Parathyroid adenoma (tissue), 2 donors: ENCODE measurements around the gene BTRC.

Experiments
- H2AFZ ChIP-seq: fragments of 300-600 bp; sonication (generic); one replicate; pipeline ENCODE4 v1.7.0; 2017; ENCODE audit warnings: antibody characterized with exemption, mild to moderate bottlenecking
- H3K27ac ChIP-seq: fragments of 300-600 bp; sonication (generic); one replicate; pipeline ENCODE4 v1.7.0; 2017
- H3K27me3 ChIP-seq: fragments of 300-600 bp; sonication (generic); one replicate; pipeline ENCODE4 v1.7.0; 2017; ENCODE audit warnings: low read length; ENCODE audit not compliant: control insufficient read depth, insufficient read depth
- H3K36me3 ChIP-seq: fragments of 300-600 bp; sonication (generic); one replicate; pipeline ENCODE4 v1.7.0; 2017; ENCODE audit warnings: low read length; ENCODE audit not compliant: control insufficient read depth, insufficient read depth
- H3K4me1 ChIP-seq: fragments of 300-600 bp; sonication (generic); one replicate; pipeline ENCODE4 v1.7.0; 2017; ENCODE audit warnings: control low read depth
- H3K4me2 ChIP-seq: fragments of 300-600 bp; sonication (generic); one replicate; pipeline ENCODE4 v1.7.0; 2017; ENCODE audit warnings: low read length
- H3K4me3 ChIP-seq: fragments of 300-600 bp; sonication (generic); one replicate; pipeline ENCODE4 v1.7.0; 2017; ENCODE audit warnings: low read depth, low read length
- H3K79me2 ChIP-seq: fragments of 300-600 bp; sonication (generic); one replicate; pipeline ENCODE4 v1.7.0; 2017; ENCODE audit warnings: control low read depth
- H3K9ac ChIP-seq: fragments of 300-600 bp; sonication (generic); one replicate; pipeline ENCODE4 v1.7.0; 2017; ENCODE audit warnings: mild to moderate bottlenecking
- H3K9me3 ChIP-seq: fragments of 300-600 bp; sonication (generic); one replicate; pipeline ENCODE4 v1.7.0; 2017; ENCODE audit warnings: low read length; ENCODE audit not compliant: control insufficient read depth
- TF ChIP-seq, protein P1 (sequence below): fragments of 300-600 bp; sonication (generic); IDR thresholded peaks from one replicate; pipeline ENCODE4 v1.7.0; 2017; ENCODE audit warnings: antibody characterized with exemption, mild to moderate bottlenecking
- donor health status: primary hyperparathyroidism.

The BTRC gene

DNA sequence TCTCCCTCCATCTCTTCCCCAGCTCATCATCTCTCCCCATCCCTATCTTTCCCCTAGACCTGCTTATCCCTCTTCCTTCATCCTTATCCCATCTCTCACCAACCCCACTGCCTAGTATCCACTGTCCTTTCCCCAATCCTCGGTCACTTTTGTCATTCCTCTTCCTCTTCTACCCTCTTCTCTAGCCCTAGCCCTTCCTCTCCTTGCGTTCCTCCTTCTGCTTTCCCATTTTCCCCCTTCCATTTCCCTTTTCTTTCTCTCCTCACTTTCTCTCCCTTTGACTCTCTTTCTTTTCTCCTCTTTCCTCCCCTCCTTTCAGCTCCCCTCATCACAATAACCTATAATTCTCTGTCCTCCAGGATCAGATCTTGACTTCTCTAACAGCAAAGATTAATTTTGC is 150.5 kb downstream of the BTRC start:
- no peak overlapping the region for H3K27ac ChIP-seq
- no peak overlapping the region for H3K9ac ChIP-seq
- H3K79me2 ChIP-seq = peaks cover 2% of the 10 kb centered on the region
- H3K9me3 ChIP-seq = no peaks in the 10 kb centered on the region
- no peak overlapping the region for H2AFZ ChIP-seq
- H3K4me1 ChIP-seq = no peaks in the 10 kb centered on the region
- no peak overlapping the region for H3K4me2 ChIP-seq
- H3K27me3 ChIP-seq = no peaks in the 10 kb centered on the region
- no peaks in the 10 kb centered on the region for H3K36me3 ChIP-seq
- TF ChIP-seq, protein P1, sequence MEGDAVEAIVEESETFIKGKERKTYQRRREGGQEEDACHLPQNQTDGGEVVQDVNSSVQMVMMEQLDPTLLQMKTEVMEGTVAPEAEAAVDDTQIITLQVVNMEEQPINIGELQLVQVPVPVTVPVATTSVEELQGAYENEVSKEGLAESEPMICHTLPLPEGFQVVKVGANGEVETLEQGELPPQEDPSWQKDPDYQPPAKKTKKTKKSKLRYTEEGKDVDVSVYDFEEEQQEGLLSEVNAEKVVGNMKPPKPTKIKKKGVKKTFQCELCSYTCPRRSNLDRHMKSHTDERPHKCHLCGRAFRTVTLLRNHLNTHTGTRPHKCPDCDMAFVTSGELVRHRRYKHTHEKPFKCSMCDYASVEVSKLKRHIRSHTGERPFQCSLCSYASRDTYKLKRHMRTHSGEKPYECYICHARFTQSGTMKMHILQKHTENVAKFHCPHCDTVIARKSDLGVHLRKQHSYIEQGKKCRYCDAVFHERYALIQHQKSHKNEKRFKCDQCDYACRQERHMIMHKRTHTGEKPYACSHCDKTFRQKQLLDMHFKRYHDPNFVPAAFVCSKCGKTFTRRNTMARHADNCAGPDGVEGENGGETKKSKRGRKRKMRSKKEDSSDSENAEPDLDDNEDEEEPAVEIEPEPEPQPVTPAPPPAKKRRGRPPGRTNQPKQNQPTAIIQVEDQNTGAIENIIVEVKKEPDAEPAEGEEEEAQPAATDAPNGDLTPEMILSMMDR = no peak
- no peak overlapping the region for H3K4me3 ChIP-seq

DNA sequence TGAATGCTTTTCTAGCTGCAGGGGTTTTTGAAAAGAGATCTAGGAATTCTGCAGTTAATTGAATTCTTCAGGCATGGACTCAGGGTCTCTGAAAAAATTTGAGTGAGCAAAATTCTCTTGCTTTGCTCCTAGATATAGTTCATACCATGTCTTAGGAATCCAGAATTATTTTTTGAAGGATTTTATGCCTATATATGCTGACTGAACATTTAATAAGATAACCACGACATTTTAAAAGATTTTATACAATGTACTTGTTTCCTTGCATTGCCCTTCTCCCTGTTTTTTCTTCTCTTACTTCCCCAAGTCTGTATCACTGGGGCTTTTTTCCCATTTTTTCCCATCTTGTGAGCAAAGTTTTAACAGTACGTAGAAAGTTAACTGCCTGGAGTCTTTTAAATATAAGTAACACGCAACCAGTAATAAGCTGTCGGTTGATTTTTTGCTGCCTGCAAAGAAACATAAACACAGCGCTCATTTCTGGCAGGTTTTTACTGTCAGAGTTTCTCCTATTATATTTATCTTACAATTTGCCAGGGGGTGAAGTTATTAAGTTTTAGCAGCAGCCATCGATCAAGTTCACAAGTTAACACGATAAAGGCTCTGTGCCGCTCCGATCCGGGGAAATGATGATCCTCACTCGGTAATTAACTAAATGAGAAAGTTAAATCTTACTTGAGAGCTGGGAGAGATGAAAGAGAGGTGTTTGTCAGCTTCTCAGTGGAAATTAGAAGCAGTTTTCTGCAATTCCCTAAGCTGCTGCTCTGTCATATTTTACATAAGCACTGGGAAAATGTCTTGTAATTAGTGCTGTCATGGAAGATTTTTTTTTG is 153.1 kb downstream of the BTRC start:
- H2AFZ ChIP-seq = no peak overlapping the region
- no peaks in the 10 kb centered on the region for H3K36me3 ChIP-seq
- H3K9ac ChIP-seq = no peak overlapping the region
- TF ChIP-seq, protein P1 = no peak
- H3K4me1 ChIP-seq = no peaks in the 10 kb centered on the region
- no peak overlapping the region for H3K27ac ChIP-seq
- H3K4me2 ChIP-seq = no peak overlapping the region
- no peaks in the 10 kb centered on the region for H3K79me2 ChIP-seq
- H3K9me3 ChIP-seq = no peaks in the 10 kb centered on the region
- no peak overlapping the region for H3K4me3 ChIP-seq
- H3K27me3 ChIP-seq = no peaks in the 10 kb centered on the region

DNA sequence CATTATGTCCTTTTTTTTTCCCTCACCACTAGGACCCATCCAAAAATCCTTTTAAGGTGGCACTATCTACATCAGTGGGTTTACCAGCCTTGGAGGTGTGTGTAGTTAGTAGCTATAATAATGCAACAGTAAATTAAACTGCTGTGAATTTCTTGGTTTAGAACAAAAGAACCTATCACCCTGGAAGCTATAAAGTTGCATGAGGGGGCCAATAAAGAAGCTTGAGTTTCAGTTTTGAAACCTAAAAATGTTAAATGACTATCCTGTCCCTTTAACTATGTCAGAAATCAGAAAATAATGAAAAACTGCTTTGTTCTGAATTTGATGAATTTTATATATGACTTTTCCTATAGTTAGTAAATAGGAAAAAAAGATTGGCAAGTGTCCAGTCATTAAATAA is 153.9 kb downstream of the BTRC start:
- no peak overlapping the region for H2AFZ ChIP-seq
- H3K36me3 ChIP-seq = no peaks in the 10 kb centered on the region
- TF ChIP-seq, protein P1 = no peak
- H3K27ac ChIP-seq = no peak overlapping the region
- no peak overlapping the region for H3K4me2 ChIP-seq
- H3K9ac ChIP-seq = no peak overlapping the region
- no peaks in the 10 kb centered on the region for H3K4me1 ChIP-seq
- H3K79me2 ChIP-seq = no peaks in the 10 kb centered on the region
- no peaks in the 10 kb centered on the region for H3K27me3 ChIP-seq
- no peaks in the 10 kb centered on the region for H3K9me3 ChIP-seq
- no peak overlapping the region for H3K4me3 ChIP-seq

DNA sequence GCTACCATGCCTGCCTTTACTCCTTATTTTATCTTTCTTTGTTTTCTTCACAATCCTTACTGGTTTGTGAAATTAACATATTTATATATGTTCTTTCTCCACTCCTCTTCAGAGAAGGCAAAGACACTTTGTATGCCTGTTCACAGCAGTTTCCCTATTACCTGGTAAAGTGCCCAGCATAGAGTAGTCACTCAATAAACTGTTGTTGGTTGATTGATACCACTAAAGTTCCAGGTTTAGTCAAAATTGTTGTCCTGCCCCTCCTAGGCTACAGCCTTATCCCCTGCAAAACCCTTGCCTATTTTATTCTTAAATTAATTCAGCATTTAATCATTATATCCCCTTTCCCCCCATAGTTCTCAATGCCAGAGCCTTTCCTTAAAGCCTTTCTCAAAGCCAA is 158.0 kb downstream of the BTRC start:
- TF ChIP-seq, protein P1 = no peak
- H3K9ac ChIP-seq = no peak overlapping the region
- H3K36me3 ChIP-seq = no peaks in the 10 kb centered on the region
- no peaks in the 10 kb centered on the region for H3K9me3 ChIP-seq
- H2AFZ ChIP-seq = no peak overlapping the region
- no peaks in the 10 kb centered on the region for H3K4me1 ChIP-seq
- H3K27ac ChIP-seq = no peak overlapping the region
- H3K79me2 ChIP-seq = no peaks in the 10 kb centered on the region
- no peaks in the 10 kb centered on the region for H3K27me3 ChIP-seq
- H3K4me2 ChIP-seq = no peak overlapping the region
- H3K4me3 ChIP-seq = no peak overlapping the region

DNA sequence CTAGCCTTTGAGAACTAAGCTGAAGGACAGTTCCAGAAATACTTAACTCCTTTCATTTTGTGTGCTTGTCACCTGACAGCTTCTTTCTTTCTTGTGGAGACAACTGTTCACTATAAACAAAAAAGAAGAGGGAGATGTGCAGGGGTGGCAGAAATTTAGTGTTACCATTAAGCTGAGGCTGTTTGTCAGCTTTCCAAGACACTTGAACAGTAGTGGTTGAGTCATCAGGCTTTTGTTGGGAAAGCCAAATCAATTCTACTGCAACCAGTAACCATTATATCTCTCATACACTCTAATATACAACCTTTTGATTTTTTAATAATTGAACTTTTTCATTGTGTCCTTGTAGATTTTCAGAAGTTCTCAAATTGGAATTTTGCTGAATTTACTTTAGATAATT is 158.8 kb downstream of the BTRC start:
- H2AFZ ChIP-seq = no peak overlapping the region
- no peak overlapping the region for H3K9ac ChIP-seq
- no peak overlapping the region for H3K27ac ChIP-seq
- H3K27me3 ChIP-seq = no peaks in the 10 kb centered on the region
- no peak overlapping the region for H3K4me3 ChIP-seq
- H3K36me3 ChIP-seq = no peaks in the 10 kb centered on the region
- H3K9me3 ChIP-seq = no peaks in the 10 kb centered on the region
- TF ChIP-seq, protein P1 = no peak
- H3K4me1 ChIP-seq = no peaks in the 10 kb centered on the region
- no peak overlapping the region for H3K4me2 ChIP-seq
- no peaks in the 10 kb centered on the region for H3K79me2 ChIP-seq
